Fibroblast of skin of back (primary cell): Measurements from ENCODE around the gene GP1BA. TPM values are rescaled to one million over a fixed set of nuclear protein-coding genes. Genes with fewer than 3 reads are reported as not detected.

Experiments
- DNase-seq: peaks from one replicate; pipeline ENCODE4 v3.0.0-alpha.2; 2013
- polyA plus RNA-seq, 2 experiments: library from polyadenylated mRNA; unstranded; fragments of 120-200 nt; gene quantifications; one replicate each; pipeline ENCODE4 v1.2.1, GENCODE V29; 2013; ENCODE audit not compliant: insufficient read length in 2 of 2

Gene GP1BA
- polyA plus RNA-seq (2013, experiment 1 of 2; ENCODE audit: insufficient read length): 0.54 TPM
- polyA plus RNA-seq (2013, experiment 2 of 2; ENCODE audit: insufficient read length): 0.53 TPM

DNA sequence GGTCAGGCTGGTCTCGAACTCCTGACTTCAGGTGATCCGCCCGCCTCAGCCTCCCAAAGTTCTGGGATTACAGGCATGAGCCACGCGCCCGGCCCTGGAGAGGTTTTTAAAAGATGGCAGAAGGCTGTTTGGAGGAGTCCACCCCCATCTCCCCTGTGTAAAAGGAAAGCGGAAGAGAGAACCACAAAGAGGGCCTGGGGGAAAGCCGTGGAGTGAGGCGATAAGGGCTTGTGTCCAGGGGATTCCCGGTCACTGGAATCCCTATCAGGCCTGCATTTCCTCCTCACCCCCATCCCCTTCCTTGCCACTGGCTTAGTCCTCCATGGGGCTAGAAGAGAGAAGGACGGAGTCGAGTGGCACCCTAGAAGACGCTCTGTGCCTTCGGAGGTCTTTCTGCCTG lies at the start of gene GP1BA:
Gene GP1BA (plus strand): TSS at position 315 of the 400 bp plus-strand sequence. CDS start 328 bp downstream, outside the sequence.
- DNase-seq: no peak

DNA sequence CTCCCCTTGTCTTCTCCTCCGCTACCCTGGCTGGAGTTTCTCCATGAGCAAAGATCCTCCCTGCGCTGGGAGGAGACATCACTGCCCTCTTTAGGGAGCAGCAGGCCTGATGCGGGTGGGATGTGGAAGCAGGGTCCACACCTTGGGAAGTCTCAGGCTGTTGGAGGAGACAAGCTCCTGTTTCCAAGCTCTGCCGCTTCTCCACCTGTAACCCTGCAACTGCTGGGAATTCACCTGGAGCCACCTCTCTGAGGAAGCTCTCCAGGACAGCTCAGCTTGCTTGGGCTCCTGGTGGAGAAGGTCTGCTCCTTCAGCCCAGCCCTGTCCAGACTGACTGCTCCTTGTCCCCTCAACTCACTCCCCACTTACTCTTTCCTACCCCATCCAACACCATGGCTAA lies 47.6 kb upstream of the GP1BA start:
- DNase-seq: no peak

DNA sequence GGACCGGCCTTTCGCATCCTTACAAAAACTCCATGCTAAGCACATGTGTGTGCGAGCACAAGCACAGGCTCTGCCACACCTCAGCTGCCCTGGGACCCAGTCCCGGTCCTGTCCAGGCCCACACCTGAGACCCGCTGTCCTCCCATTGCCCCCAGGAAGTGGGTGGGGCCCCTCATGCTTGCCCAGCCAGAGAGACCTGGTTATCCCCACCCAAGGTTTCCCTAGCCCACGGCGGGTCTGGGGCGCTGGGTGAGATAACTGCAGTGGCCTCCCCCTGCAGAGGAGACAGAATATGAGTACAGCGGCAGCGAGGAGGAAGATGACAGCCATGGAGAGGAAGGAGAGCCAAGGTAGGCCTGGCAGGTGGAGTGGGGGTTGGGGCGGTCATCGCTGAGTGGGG lies 45.2 kb upstream of the GP1BA start:
- no peak for DNase-seq

DNA sequence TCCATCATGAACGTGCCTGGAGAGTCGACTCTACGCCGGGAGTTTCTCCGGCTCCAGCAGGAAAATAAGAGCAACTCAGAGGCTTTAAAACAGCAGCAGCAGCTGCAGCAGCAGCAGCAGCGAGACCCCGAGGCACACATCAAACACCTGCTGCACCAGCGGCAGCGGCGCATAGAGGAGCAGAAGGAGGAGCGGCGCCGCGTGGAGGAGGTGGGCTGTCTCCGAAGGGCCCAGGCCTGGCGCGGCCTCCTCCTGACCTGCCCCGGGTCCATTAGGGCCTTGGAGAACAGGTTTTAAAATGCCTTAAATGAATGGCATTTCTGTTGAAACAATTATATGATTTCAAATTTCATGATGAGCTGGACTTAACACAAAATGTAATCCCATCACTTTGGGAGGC lies 44.5 kb upstream of the GP1BA start:
- DNase-seq: no peak

DNA sequence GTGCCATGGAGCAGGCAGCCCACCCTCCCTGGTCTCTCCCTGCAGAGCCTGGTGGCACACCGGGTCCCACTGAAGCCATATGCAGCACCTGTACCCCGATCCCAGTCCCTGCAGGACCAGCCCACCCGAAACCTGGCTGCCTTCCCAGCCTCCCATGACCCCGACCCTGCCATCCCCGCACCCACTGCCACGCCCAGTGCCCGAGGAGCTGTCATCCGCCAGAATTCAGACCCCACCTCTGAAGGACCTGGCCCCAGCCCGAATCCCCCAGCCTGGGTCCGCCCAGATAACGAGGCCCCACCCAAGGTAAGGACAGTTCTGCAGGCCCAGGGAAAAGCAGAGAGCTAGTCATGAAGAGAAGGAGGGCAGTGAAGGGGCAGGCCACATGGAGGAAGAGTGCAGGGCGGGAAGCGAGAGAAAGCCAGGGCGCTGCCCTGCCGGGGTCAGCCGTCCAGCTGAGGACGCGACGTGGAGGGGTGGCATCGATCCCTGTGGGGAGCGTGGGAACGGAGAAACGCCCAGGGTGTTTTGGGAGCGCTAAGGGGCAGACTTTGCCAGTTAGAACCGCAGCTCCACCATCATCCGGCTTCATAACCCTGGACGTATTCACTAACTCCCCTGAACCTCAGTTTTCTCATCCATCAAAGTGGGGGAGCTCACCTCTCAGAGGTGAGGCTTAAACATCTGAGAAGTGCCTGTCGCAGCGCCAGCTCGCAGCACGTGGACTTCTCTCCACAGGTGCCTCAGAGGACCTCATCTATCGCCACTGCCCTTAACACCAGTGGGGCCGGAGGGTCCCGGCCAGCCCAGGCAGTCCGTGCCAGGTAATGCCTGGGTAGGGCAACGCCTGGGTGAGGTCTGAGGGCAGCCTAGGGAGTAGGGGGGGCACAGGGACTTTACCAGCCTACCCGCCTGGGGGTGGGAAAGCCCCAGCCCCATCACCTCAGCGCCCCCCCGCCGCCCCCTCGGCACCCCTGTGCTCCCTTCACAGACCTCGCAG lies 40.4 kb upstream of the GP1BA start:
- DNase-seq: no peak

DNA sequence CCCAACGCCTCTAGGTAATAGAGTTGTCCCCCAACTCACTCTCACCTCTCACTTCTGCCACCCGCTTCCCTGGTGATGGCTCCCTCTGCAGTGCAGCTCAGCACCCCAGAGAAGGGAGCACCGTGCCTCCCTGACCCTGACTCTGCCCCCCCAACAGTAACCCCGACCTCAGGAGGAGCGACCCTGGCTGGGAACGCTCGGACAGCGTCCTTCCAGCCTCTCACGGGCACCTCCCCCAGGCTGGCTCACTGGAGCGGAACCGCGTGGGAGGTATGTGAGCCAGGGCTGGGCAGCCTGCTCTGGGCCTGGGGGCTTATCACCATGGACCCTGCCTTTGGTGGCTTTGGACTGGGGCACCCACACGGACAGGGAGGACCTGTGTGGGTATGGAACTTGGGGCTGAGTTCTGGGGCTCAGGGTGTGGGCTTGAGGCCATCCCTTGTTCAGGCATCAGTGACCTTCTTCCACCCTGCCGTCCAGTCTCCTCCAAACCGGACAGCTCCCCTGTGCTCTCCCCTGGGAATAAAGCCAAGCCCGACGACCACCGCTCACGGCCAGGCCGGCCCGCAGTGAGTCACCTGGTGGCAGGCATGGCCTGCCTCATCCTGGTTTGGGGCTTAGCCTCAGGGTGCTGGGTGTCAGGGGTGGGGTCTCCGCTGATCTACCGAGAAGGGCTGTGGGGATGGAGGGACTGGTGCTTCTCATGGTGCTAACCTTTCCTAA lies 39.4 kb upstream of the GP1BA start:
- no peak for DNase-seq

DNA sequence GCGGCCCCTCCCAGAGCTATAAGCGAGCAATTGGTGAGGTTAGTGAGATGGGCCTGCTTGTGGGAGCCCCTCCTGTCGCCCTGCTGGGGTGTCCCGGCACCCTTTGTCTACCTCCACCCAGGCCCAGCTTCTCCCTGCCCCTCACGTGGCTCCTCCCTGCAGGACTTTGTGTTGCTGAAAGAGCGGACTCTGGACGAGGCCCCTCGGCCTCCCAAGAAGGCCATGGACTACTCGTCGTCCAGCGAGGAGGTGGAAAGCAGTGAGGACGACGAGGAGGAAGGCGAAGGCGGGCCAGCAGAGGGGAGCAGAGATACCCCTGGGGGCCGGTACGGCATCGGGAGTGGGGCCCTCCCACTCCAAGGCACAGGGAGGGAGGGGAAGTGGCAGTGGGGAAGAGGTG lies 38.8 kb upstream of the GP1BA start:
- DNase-seq: no peak

DNA sequence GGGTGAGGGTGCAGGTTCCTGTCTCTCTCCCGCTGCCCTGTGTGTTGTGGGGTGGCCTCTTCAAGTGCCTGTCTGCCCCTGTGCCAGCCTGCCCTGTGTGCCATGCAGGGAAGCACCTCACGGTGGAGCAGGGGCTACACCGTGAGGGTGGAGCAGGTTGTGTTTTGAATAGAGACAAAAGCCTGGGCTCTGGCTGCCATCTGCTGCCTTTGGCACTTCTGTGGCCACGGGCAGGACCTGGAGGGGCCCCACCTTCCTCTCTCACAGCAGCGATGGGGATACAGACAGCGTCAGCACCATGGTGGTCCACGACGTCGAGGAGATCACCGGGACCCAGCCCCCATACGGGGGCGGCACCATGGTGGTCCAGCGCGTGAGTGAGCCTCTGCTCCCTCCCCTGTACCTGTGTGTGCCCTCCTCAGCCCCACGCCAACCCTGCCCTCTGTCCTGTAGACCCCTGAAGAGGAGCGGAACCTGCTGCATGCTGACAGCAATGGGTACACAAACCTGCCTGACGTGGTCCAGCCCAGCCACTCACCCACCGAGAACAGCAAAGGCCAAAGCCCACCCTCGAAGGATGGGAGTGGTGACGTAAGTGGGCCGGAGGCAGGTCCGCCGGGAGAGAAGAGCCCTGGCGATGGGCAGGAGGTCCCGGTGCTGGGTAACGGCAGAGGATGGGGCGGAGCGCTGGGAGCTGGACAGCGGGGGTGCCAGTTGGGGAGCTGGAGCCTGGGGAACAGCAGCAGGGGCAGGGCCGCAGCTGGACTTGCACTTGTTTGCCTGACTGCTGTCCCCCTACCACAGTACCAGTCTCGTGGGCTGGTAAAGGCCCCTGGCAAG lies 38.1 kb upstream of the GP1BA start:
- DNase-seq: no peak

DNA sequence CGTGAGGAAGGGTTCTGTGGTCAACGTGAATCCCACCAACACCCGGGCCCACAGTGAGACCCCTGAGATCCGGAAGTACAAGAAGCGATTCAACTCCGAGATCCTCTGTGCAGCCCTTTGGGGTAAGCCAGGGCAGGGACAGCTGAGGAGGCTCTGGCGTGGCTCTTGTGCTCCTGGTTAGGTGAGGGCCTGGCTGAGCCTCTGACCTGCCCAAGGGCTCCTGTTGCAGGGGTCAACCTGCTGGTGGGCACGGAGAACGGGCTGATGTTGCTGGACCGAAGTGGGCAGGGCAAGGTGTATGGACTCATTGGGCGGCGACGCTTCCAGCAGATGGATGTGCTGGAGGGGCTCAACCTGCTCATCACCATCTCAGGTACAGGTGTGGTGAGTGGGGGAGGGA lies 37.0 kb upstream of the GP1BA start:
- no peak for DNase-seq

DNA sequence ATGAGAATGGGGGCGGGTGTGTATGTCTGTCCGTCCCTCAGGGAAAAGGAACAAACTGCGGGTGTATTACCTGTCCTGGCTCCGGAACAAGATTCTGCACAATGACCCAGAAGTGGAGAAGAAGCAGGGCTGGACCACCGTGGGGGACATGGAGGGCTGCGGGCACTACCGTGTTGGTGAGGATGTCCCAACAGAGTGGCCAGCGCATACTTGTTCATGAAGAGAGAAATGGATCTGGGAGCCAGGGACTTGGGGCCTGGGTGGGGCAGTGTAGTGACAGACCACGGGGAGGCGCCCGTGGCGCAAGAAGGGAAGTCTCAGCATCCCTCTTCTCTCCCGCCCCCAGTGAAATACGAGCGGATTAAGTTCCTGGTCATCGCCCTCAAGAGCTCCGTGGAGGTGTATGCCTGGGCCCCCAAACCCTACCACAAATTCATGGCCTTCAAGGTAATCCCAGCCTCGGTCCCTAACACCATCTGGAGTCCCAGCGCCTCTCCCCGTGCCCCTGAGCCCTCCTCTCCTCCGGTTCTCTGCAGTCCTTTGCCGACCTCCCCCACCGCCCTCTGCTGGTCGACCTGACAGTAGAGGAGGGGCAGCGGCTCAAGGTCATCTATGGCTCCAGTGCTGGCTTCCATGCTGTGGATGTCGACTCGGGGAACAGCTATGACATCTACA lies 36.3 kb upstream of the GP1BA start:
- DNase-seq: no peak

DNA sequence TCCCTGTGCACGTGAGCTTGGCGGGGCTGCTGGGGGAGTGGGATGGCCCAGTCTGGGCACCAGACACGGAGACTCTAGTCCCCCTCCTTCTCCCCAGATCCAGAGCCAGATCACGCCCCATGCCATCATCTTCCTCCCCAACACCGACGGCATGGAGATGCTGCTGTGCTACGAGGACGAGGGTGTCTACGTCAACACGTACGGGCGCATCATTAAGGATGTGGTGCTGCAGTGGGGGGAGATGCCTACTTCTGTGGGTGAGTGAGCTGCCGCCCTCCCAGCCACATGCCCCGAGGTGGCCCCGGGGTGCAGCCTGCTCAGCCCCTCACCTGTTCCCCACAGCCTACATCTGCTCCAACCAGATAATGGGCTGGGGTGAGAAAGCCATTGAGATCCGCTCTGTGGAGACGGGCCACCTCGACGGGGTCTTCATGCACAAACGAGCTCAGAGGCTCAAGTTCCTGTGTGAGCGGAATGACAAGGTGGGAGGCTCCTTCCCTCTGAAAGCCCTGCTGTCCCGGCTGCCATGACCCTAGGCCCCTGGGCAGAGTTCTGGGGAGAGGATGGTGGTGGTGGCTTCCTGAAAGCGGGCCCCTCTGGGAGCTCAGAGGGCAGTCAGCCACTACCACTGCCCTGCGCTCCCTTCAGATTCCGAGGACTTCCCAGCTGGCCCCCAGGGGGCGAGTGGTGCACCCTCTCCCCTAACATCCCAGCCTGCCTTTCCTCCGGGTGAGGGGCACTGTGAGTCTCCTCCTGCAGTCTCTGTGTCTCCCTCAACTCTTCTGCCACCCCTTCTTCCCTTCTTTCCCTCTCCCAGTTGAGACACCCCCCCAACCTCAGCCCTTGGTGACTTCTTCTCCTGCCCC lies 35.5 kb upstream of the GP1BA start:
- no peak for DNase-seq

DNA sequence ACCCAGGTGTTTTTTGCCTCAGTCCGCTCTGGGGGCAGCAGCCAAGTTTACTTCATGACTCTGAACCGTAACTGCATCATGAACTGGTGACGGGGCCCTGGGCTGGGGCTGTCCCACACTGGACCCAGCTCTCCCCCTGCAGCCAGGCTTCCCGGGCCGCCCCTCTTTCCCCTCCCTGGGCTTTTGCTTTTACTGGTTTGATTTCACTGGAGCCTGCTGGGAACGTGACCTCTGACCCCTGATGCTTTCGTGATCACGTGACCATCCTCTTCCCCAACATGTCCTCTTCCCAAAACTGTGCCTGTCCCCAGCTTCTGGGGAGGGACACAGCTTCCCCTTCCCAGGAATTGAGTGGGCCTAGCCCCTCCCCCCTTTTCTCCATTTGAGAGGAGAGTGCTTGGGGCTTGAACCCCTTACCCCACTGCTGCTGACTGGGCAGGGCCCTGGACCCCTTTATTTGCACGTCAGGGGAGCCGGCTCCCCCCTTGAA lies 34.8 kb upstream of the GP1BA start:
- DNase-seq: no peak

DNA sequence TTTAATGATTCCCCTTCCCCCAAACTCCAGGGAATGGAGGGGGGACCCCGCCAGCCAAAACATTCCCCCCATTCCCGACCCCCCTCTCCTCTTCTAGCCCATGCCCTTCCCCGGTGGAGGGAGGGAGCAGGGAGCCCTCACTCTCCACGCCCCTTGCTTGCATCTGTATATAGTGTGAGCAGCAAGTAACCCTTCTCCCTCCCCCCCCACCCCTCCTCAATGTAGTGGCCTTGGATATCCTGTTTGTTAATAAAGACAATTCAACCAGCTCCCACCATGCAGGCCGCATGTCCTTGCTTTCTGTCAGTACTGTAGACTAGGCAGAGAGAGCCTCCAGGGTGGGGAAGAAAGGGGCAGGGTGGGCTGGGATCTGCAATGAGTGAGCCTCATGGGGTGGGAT lies 34.3 kb upstream of the GP1BA start:
- DNase-seq: no peak

DNA sequence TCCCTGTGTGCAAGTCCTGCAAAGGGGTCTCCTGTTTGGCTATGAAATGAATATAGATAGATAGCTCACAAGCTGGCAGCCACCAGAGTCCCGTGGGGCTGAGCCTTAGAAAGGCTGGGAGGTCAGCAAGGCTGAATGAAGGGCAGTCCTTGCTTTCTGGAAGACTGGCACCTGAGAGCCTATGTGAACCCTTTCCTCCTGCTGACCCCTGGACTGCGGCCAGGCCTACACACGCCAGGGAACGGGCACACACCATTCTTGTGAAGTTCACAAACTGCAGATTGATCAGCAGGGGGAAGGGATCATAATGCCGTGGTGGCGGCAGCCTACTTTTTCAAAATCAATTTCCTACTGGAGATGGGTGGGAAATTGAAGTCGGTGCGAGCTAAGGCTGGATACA lies 33.7 kb upstream of the GP1BA start:
- no peak for DNase-seq

DNA sequence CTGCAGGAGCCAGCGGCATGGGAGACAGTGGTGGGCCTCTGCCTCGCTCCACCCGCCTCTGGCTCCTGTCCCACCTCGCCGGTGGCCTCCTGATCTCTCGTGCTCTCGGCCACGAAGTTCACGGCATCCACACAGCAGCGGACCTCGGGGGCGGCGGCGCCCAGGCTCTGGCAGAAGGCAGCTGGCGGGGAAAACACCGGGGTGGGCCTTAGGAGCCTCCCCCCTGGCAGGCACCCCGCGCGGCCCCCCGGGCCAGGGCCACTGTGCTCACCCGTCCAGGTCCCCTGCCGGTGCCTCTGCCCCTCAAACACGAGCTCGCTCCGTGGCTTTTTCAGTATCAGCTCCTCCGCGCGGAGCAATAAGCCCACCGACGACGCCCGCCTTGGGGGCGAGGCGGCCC lies 33.1 kb upstream of the GP1BA start:
- DNase-seq: no peak

DNA sequence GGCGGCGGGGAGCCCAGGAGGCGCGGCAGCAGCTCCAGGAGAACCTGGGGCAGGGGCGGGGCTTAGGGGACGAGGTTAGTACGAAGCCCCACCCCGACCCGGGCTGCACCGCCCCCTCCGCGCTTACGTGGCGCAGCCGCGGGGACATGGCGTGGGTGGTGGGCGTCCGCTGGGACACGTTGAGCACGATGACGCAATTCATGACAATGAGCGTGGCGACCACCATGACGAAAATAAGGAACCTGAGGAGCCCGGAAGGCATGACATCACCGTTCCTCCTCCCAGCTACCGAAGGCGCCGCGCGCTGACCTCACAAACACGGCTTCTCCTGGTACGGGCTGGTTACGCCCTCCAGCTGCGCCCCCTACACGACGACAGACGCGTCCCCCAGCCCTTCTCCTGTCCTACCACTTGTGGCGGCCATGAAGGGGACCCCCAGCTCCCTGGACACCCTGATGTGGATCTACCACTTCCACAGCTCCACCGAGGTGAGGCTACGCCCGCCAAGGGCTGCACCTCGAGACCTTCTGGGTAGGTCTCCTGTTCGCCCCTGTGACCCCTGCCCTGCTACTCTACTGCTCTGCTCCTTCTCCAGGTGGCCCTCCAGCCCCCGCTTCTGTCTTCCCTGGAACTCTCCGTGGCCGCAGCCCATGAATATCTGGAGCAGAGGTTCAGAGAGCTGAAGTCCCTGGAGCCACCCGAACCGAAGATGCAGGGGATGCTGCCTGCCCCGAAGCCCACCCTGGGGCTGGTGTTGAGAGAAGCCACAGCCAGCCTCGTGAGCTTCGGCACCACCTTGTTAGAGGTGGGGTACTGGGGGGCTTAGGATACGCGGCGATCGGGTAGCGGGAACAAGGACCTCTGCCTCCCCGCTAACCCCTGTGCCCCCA lies 32.5 kb upstream of the GP1BA start, which contains the start of gene C17orf107:
Gene C17orf107 (plus strand): TSS at position 196 of the 890 bp plus-strand sequence. CDS start 227 bp downstream, at position 423.
- DNase-seq: peak; percentile 54

DNA sequence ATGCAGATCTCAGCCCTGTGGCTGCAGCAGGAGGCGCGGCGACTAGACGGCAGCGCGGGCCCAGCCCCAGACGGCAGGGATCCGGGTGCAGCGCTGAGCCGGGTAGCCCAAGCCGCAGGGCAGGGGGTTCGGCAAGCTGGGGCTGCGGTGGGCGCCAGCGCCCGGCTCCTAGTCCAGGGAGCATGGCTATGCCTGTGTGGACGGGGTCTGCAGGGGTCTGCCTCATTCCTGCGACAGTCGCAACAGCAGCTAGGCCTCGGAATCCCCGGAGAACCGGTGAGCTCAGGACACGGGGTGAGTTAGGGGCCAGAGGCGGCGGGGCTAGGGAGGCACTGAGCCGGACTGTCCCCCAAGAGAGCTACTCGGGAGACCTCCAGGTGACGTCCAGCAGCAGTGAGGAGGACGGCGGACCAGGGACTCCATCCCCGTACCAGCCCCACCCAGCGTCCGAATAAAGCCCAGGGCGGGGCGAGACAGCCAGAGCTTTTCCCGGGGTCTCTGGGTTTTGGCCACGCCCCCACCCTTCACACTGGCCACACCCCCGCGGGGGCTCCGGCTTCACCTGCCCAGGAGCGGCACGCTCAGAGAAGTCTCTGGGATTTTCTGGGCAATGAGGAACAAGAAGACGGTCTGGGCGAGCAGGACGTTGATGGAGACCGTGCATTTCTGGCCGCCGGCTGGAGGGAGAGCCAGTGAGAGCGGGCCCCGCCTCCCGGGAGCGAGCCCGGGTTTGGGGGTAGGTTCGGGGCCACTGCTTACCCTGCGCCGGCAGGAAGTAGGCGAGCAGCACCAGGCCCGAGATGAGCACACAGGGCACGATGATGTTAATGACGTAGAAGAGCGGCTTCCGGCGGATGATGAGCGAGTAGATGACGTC lies 31.6 kb upstream of the GP1BA start:
- no peak for DNase-seq

DNA sequence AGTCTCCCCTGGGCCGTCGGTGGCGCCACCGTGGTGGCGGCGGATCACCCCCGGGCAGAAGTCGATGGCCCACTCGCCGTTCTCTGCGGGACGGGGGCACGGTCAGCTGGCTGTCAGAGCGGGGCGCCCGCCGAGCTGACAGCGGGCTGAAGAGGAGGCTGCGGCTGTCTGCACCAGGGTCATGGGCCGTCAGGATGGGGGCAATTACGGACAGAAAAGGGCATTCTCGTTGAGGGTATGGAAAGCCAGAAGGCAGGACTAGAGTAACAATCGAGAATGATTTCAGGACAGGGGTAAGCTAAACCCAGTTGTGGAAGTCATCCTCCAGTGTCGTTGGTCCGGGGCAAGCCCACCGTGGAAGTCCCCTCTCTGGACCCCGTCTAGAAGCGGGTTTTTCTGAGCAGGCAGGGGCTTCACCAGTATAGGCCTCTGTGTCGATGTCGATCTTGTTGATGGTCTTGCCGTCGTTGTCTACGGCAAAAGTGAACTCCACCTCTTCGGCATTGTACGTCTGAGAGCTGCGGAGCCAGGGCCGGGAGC lies 30.9 kb upstream of the GP1BA start:
- no peak for DNase-seq
